ENCODE measurements around the gene ZNF32. TPM values are rescaled to one million over a fixed set of nuclear protein-coding genes. Genes with fewer than 3 reads are reported as not detected.

Gene ZNF32
- total and polyA plus RNA-seq, 2 experiments from 2014 or later, result 15.8 to 26.1 TPM

DNA sequence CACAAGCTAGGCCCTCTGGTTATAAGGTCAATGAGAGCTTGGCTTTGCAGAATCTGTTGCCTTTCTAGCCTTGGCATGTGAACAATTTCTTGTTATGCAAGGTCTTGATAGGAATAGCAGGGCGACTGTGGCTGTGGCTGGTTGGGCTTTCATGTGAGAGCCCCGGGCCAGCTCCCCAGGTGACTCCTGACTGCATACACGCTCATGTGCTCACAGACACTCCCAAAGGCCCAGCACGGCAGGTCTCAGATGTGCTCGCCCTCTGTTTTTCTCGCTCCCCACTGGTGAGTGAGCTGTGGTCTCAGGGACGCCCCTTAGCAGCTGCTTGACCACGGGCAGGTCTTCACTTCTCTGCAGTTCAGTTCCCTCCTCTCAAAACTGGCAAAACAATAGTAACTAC is 37.1 kb upstream of the ZNF32 start (continued):
- no peak for TF ChIP-seq ZNF462 (CRISPR knock-in tag; IDR thresholded peaks at IDR 0.05)
- no peak for TF ChIP-seq ZNF331 (CRISPR knock-in tag; IDR thresholded peaks at IDR 0.05; ENCODE audit: low read depth)

- Mint-ChIP-seq H3K36me3 (ENCODE audit: low read depth) (no peaks in the 10 kb centered on the region), H3K4me3 (no peak overlapping the region), H3K4me1 (no peaks in the 10 kb centered on the region), H3K27me3 (ENCODE audit: insufficient read depth, low read depth, poor library complexity) (peaks cover 13% of the 10 kb centered on the region), H3K9me3 (no peaks in the 10 kb centered on the region; the same call in 2 of the 3 replicates), H3K27ac (no peak overlapping the region)
- H2AFZ ChIP-seq, result no peak overlapping the region
- ATAC-seq (no peak), DNase-seq (ENCODE audit: low spot score) (no peak)
- H3K27me3 ChIP-seq (ENCODE audit: insufficient read depth), result peaks cover 17% of the 10 kb centered on the region
- no peak overlapping the region for H3K4me2 ChIP-seq
- TF ChIP-seq ZNF114 (CRISPR knock-in tag; IDR thresholded peaks at IDR 0.05) (no peak), NANOG (IDR thresholded peaks at IDR 0.05; ENCODE audit: borderline replicate concordance) (no peak), POLR2AphosphoS5 (IDR thresholded peaks at IDR 0.05; ENCODE audit: low read depth) (no peak)
- no peaks in the 10 kb centered on the region for H3K4me1 ChIP-seq (ENCODE audit: insufficient read depth)
- no peaks in the 10 kb centered on the region for H4K20me1 ChIP-seq (replicated peaks; ENCODE audit: insufficient read depth)
- no peaks in the 10 kb centered on the region for H3F3A ChIP-seq (replicated peaks; ENCODE audit: low read depth)
- no peak overlapping the region for H3K4me3 ChIP-seq
- no peaks in the 10 kb centered on the region for H3K36me3 ChIP-seq (ENCODE audit: insufficient read depth)
- 0 out of 2 replicates have a peak, but pooled peaks cover 7% of the 10 kb centered on the region for H3K9me2 ChIP-seq (ENCODE audit: insufficient read depth)
- no peak overlapping the region for H3K27ac ChIP-seq (ENCODE audit: low read depth)
- H3K79me2 ChIP-seq (replicated peaks; ENCODE audit: insufficient read depth), result no peaks in the 10 kb centered on the region
These were observed 35.5 kb upstream of the ZNF32 start for GRCh38 chr10:43684292-43684559.
